Central memory CD8-positive, alpha-beta T cell (primary cell): Measurements from ENCODE around the gene SPPL2B.

ENCODE experiments used
- ATAC-seq: fragments of 150-1000 bp; cut with Tn5 transposase; replicated peaks from 2 replicates; pipeline ENCODE4 v1.10.0; 2022; ENCODE audit warnings: mild to moderate bottlenecking, moderate FRiP score, moderate number of reproducible peaks; ENCODE audit not compliant: poor library complexity, severe bottlenecking; ENCODE audit errors: extremely low read depth
- DNase-seq, 2 donors: peaks; one replicate each; pipeline ENCODE4 v3.0.0; 2021; ENCODE audit warnings: low spot score in 2 of 2
- H3K27ac Mint-ChIP-seq: one replicate; pipeline ENCODE4 v1.8.0; 2022; ENCODE audit warnings: low read depth, mild to moderate bottlenecking, moderate library complexity, mixed read lengths
- H3K27me3 Mint-ChIP-seq: one replicate; pipeline ENCODE4 v1.8.0; 2022; ENCODE audit warnings: mixed read lengths
- H3K36me3 Mint-ChIP-seq: one replicate; pipeline ENCODE4 v1.8.0; 2022; ENCODE audit warnings: mild to moderate bottlenecking, moderate library complexity, mixed read lengths; ENCODE audit not compliant: insufficient read depth
- H3K4me1 Mint-ChIP-seq: one replicate; pipeline ENCODE4 v1.8.0; 2022; ENCODE audit warnings: mixed read lengths
- H3K4me3 Mint-ChIP-seq: one replicate; pipeline ENCODE4 v1.8.0; 2022; ENCODE audit warnings: mild to moderate bottlenecking, moderate library complexity, mixed read lengths
- H3K9me3 Mint-ChIP-seq: one replicate; pipeline ENCODE4 v1.8.0; 2022; ENCODE audit warnings: mixed read lengths

The SPPL2B gene

DNA sequence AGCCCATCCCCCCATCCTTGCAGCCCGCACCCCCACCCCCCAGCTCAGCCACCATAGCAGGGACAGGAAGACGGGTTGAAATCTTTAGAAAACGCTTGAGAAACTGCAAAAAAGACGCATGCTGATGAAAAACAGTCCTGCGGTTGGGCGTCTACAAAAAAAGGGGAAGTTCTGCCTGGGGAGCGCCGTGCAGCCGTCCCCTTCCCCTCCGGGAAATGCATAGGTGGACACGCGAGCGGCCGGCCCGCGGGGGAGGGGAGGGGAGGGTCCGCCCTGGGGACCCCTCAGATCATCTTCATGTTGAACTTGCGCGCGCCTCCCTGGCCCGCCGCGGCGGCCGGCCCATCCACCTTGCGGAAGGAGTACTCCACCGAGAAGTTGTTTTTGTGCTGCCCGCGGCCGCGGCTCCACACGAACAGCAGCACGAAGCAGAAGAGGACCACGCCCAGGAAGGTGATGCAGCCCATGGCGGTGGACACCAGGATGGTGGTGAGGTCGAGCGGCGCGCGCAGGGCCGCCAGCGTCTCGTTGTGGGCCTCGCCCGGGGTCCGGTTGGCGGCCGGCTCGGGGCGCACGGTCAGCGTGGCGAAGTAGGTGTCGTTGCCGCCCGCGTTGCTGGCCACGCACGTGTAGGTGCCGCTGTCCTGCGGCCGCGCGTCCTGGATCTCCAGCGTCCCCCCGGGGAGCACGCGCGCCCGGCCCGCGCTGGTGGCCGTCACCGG is 38.6 kb upstream of the SPPL2B start:
- Mint-ChIP-seq H3K4me1 (peaks cover 29% of the 10 kb centered on the region), H3K36me3 (peaks cover 43% of the 10 kb centered on the region), H3K4me3 (peak overlapping the region; percentile 77), H3K27me3 (no peaks in the 10 kb centered on the region), H3K27ac (peak overlapping the region; percentile 90), H3K9me3 (no peaks in the 10 kb centered on the region)
- DNase-seq: no peak
- ATAC-seq: peak; percentile 71

GRCh38 chr19:2290441-2291184 is 37.9 kb upstream of the SPPL2B start:
- Mint-ChIP-seq H3K36me3 (peaks cover 38% of the 10 kb centered on the region), H3K27me3 (no peaks in the 10 kb centered on the region), H3K27ac (peak overlapping the region; percentile 90), H3K9me3 (no peaks in the 10 kb centered on the region), H3K4me3 (peak overlapping the region; percentile 77), H3K4me1 (peaks cover 29% of the 10 kb centered on the region)
- DNase-seq (no peak), ATAC-seq (peak; percentile 20)

DNA sequence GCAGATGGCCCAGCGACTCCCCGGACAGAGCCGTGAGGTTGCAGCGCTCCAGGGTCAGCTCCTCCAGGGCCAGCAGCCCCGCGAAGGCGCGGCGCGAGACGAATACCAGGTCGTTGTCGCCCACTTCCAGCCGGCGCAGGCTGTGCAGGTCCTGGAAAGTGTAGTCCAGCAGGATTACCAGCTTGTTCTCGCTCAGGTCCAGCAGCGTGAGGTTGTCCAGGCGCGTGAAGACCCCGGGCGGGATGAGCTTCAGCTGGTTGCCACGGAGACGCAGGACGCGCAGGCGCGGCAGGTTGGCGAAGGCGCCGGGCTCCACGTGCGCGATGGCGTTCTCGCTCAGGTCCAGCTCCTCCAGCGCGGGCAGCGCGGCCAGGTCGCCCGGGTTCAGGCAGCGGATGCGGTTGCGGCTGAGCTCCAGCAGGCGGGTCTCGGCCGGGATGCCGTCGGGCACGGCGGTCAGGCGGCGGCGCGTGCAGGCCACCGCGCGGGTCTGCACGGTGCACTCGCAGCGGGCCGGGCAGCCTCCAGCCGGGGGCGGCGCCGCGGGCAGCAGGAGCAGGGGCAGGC is 37.2 kb upstream of the SPPL2B start:
- DNase-seq (no peak), ATAC-seq (no peak)
- Mint-ChIP-seq H3K4me1 (peaks cover 29% of the 10 kb centered on the region), H3K27me3 (no peaks in the 10 kb centered on the region), H3K27ac (no peak overlapping the region), H3K36me3 (peaks cover 40% of the 10 kb centered on the region), H3K4me3 (peak overlapping the region; percentile 77), H3K9me3 (no peaks in the 10 kb centered on the region)

DNA sequence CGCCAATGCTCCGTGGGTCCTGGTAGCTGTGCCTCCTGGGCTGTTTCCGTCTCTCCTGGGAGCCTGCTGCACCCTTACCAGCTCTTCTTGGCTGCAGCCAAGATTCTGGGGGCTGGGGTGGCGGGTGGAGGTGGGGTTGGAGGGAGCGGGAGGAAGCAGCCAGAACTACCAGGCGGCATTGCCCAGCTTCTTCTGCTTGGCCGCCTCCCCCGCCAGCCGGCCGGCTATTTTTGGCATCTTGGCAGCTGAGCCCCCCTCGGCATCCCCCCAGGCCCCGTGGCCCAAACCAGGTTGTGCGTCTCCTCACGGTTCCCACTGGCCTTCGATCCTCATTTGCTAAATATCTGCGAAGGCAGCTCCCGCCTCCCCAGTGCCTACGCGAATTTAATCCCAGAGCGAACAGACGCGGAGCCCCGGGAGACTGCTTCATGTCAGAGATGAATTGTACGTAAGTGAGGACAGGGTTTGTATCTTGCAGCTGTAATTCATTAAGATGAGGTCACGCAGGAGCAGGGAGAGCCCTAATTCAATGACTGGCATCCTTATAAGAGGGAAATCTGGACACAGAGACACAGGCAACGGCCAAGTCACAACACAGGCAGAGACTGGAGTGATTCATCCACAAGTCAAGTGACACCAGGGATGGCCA is 33.7 kb upstream of the SPPL2B start:
- Mint-ChIP-seq H3K36me3 (peaks cover 27% of the 10 kb centered on the region), H3K9me3 (no peaks in the 10 kb centered on the region), H3K27me3 (no peaks in the 10 kb centered on the region), H3K4me1 (peaks cover 11% of the 10 kb centered on the region), H3K27ac (no peak overlapping the region), H3K4me3 (no peak overlapping the region)
- DNase-seq (no peak), ATAC-seq (no peak)

DNA sequence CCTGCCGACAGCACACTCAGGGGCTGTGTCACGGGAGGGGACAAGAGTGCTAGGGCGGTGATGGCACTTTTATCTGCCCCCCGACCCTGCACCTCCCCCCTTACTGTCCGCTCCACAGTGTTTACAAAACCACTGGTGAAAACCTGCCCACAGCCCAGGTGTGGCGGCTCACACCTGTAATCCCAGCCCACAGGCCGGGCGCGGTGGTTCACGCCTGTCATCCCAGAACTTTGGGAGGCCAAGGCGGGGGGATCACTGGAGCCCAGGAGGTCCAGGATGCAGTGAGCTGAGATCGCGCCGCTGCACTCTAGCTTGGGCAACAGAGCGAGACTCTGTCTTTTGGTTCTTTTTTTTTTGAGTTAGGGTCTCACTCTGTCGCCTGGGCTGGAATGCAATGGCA is 32.3 kb upstream of the SPPL2B start:
- Mint-ChIP-seq H3K27me3 (no peaks in the 10 kb centered on the region), H3K4me1 (peaks cover 8% of the 10 kb centered on the region), H3K9me3 (no peaks in the 10 kb centered on the region), H3K4me3 (no peak overlapping the region), H3K27ac (no peak overlapping the region), H3K36me3 (peaks cover 24% of the 10 kb centered on the region)
- no peak for DNase-seq
- no peak for ATAC-seq

DNA sequence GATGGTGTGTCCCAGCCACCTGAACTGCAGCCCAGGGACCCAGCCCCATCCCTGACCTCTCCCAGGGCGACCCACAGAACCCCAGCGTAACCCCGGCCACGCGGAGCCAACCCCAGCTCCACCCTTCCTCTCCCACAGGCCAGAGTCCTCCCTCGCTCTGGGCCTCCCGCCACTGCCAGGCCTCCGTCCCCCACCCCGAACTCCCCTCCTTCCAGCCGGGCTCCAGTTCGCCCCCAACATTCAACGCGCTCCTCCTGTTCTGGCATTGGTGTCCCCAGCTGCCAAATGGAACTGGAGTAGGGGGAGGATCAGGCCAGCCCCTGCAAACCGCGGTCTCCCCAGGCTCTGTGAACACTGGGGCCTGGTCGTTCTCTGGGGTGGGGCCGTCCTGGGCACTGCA is 28.0 kb upstream of the SPPL2B start:
- DNase-seq: no peak
- Mint-ChIP-seq H3K4me3 (no peak overlapping the region), H3K27ac (peak overlapping the region; percentile 85)

GRCh38 chr19:2302319-2303210 is 25.9 kb upstream of the SPPL2B start:
- peaks cover 50% of the 10 kb centered on the region for H3K27me3 Mint-ChIP-seq
- ATAC-seq: peak; percentile 46
- DNase-seq: no peak
- no peaks in the 10 kb centered on the region for H3K9me3 Mint-ChIP-seq
- no peak overlapping the region for H3K27ac Mint-ChIP-seq
- H3K36me3 Mint-ChIP-seq: peaks cover 10% of the 10 kb centered on the region
- peak overlapping the region; percentile 59 for H3K4me3 Mint-ChIP-seq
- peaks cover 8% of the 10 kb centered on the region for H3K4me1 Mint-ChIP-seq

More for the DNA sequence above, 28.0 kb upstream of the SPPL2B start:
- Mint-ChIP-seq H3K27me3 (peaks cover 32% of the 10 kb centered on the region), H3K9me3 (no peaks in the 10 kb centered on the region), H3K4me1 (peaks cover 8% of the 10 kb centered on the region), H3K36me3 (peaks cover 12% of the 10 kb centered on the region)
- no peak for ATAC-seq

- Mint-ChIP-seq H3K4me3 (peak overlapping the region; percentile 59), H3K36me3 (peaks cover 10% of the 10 kb centered on the region), H3K27me3 (peaks cover 51% of the 10 kb centered on the region), H3K27ac (no peak overlapping the region), H3K4me1 (peaks cover 8% of the 10 kb centered on the region), H3K9me3 (no peaks in the 10 kb centered on the region)
- ATAC-seq (no peak), DNase-seq (no peak)
These were observed 25.2 kb upstream of the SPPL2B start for GRCh38 chr19:2303211-2303798.

GRCh38 chr19:2305452-2306280 is 22.8 kb upstream of the SPPL2B start:
- Mint-ChIP-seq H3K4me3 (no peak overlapping the region), H3K9me3 (no peaks in the 10 kb centered on the region), H3K4me1 (peaks cover 8% of the 10 kb centered on the region), H3K27ac (no peak overlapping the region), H3K36me3 (peaks cover 11% of the 10 kb centered on the region), H3K27me3 (peaks cover 75% of the 10 kb centered on the region)
- ATAC-seq: no peak
- no peak for DNase-seq

- Mint-ChIP-seq H3K9me3 (no peaks in the 10 kb centered on the region), H3K4me1 (peaks cover 8% of the 10 kb centered on the region), H3K4me3 (no peak overlapping the region), H3K36me3 (peaks cover 10% of the 10 kb centered on the region), H3K27ac (no peak overlapping the region), H3K27me3 (peaks cover 78% of the 10 kb centered on the region)
- ATAC-seq (no peak), DNase-seq (no peak)
These were observed 22.1 kb upstream of the SPPL2B start for GRCh38 chr19:2306281-2306806.

DNA sequence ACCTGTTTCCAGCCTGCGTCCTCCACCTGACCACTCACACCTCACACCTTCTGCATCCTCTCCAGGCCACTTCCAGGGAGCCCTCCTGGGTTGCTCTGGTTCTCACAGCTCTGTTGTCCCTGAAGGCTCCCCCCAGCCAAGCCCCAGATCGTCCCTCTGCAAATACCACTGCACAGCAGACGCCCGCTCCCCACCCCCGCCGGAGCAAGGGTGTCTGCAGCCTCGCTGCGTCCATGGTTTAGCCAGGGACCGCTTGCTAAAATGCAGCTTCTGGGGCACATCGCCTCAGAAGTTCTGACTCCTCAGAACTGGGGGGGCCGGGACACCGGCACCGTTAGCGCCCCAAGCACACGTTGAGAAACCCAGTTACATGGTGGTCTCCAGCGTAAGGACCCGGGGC is 21.5 kb upstream of the SPPL2B start:
- Mint-ChIP-seq H3K27me3 (peaks cover 78% of the 10 kb centered on the region), H3K4me3 (no peak overlapping the region), H3K9me3 (no peaks in the 10 kb centered on the region), H3K36me3 (peaks cover 10% of the 10 kb centered on the region), H3K27ac (no peak overlapping the region), H3K4me1 (peaks cover 8% of the 10 kb centered on the region)
- ATAC-seq (no peak), DNase-seq (no peak)
